GM12873 (cell line): ENCODE measurements around the gene AIFM2.
A peak's percentile ranks its signal among the peaks of the same experiment; 100 is the strongest.

ENCODE experiments used
- TF ChIP-seq, protein P1 (sequence below): IDR thresholded peaks from 2 replicates; pipeline ENCODE4 v1.5.1; 2012; ENCODE audit warnings: low read depth, mild to moderate bottlenecking, moderate library complexity, low read length, control low read depth; ENCODE audit not compliant: insufficient read depth; ENCODE audit errors: missing control alignments

Gene AIFM2

DNA sequence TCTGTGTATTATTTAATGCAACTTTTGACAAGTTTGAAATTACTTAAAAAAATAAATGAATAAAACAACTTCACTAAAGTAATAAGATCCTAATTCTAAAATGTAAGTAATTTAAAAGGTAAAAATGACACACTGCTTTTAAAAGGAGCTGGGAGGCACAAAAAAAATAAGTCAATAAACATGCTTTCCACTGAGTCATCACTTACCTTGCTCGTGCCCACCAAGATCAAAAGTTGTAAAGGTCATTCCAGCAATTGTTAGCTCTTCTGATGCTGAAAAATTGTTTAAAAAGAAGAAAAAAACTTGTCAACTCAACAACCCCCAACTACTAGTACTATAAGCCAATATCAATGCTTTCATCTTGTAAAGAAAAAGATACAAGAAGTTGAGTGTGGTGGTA is 28.2 kb upstream of the AIFM2 start:
- TF ChIP-seq, protein P1, sequence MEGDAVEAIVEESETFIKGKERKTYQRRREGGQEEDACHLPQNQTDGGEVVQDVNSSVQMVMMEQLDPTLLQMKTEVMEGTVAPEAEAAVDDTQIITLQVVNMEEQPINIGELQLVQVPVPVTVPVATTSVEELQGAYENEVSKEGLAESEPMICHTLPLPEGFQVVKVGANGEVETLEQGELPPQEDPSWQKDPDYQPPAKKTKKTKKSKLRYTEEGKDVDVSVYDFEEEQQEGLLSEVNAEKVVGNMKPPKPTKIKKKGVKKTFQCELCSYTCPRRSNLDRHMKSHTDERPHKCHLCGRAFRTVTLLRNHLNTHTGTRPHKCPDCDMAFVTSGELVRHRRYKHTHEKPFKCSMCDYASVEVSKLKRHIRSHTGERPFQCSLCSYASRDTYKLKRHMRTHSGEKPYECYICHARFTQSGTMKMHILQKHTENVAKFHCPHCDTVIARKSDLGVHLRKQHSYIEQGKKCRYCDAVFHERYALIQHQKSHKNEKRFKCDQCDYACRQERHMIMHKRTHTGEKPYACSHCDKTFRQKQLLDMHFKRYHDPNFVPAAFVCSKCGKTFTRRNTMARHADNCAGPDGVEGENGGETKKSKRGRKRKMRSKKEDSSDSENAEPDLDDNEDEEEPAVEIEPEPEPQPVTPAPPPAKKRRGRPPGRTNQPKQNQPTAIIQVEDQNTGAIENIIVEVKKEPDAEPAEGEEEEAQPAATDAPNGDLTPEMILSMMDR, result no peak

DNA sequence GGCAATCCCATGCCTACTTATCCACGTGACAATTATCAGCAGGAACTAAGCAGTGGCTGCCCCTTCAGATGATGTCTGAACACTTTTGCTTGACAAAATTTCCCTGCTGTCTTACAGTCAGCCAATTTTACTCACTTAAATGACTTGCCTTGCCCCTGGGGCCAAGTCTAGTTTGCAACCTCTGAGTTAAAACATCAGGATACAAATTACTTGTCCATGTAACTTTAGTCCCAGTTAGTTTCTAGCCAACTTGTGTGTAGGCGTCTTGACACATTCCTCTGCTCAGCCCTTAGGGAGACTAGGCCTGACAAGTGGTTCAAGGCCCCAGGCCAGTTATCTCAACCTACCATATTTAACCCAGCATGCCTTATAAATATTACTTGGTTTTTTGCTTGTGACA is 25.5 kb upstream of the AIFM2 start:
- TF ChIP-seq, protein P1, result no peak

DNA sequence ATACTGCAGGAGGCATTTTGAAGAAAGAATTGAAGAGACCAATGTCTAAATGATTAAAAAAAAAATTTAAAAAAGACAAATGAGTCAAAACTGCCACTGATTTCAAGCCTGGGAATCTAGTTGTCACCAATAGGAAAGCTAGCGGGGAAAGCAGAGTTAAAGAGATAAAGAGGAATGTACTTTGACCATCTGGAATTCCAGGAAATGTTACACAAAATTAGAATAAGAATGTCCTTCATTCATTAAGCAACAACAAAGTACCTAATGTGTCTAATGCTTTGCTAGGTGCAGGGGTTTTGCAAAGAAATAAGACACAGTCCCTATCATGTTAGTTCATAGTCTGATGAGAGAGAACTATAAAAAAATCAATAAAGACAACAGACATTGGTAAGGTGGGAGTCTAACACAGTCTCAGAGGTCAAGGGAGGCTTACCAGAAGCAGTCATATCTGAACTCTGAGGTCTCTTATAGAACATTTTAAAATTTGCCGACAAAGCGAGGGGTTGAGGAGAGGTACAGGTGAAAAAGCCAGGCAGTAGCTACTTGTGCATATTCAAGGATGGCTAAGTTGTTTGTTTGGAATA is 22.7 kb upstream of the AIFM2 start:
- TF ChIP-seq, protein P1, result no peak

DNA sequence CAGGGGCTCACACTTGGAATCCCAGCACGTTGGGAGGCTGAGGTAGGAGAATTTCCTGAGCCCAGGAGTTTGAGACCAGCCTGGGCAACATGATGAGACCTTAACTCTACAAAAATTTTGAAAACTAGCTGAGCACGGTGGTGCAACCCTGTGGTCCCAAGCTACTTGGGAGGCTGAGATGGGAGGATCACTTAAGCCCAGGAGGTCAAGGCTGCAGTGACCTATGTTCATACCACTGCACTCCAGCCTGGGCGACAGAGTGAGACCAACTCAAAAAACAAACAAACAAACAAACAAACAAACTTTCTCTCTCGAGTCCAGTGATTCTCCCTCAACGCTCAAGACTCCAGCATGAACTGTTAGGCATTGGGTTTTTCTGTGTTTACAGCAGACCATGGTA is 15.9 kb upstream of the AIFM2 start:
- TF ChIP-seq, protein P1, result no peak

DNA sequence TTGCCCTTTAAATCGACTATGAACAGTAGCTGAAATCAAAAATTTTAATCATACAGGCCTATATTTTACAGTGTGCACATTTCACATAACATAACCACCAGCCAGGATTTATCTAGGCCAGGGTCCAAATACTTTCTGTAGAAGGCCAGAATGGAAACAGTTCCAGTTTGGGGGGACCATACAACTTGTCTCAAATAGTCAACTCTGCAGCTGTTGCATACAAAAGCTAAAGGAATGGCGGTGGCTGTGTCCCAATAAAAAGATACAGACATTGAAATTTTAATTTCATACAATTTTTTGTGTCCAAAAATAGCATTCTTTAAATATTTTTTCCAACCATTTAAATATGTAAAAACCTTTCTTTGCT is 14.6 kb upstream of the AIFM2 start:
- TF ChIP-seq, protein P1, result no peak

DNA sequence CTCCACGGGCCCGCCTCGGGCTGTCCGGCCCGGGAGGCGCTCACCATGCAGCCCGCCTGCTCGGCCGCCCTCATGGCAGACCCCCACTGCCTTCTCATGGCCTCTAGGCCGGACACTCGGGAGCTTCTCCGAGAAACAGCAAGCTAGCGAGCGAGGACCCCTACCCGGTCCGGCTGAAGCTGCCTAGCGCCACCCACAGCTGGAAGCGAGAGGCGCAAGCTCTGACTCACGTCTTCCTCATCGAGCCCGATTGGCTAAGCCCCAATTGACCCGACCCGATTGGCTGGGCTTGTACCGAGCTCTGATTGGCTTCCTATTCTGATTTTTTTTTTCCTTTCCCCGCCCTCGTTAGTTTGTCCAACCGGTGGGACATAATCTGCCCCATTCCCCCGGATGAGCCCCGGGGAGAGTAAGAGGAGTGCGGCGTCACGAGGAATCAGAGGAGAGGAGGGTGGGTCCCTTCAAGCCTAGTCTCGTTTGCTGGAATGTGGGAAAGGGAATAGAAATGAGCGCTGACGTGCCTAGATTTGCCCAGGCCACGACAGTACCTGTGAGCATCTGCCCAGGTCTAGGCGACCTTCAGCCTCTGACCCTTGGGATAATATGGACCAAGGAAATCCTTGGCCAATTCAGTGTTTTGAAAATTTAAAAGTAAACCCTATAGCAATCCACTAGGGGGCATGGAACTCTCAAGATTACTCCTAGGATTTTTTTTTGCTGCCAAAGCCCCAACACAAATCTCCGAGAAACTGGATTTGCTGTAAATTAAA is 14.0 kb upstream of the AIFM2 start, which contains the start of gene TYSND1:
TYSND1 (minus strand) TSS at position 212 of the 770 bp plus-strand sequence; CDS start at position 98, 114 bp downstream.
- TF ChIP-seq, protein P1, result peak; percentile 92

DNA sequence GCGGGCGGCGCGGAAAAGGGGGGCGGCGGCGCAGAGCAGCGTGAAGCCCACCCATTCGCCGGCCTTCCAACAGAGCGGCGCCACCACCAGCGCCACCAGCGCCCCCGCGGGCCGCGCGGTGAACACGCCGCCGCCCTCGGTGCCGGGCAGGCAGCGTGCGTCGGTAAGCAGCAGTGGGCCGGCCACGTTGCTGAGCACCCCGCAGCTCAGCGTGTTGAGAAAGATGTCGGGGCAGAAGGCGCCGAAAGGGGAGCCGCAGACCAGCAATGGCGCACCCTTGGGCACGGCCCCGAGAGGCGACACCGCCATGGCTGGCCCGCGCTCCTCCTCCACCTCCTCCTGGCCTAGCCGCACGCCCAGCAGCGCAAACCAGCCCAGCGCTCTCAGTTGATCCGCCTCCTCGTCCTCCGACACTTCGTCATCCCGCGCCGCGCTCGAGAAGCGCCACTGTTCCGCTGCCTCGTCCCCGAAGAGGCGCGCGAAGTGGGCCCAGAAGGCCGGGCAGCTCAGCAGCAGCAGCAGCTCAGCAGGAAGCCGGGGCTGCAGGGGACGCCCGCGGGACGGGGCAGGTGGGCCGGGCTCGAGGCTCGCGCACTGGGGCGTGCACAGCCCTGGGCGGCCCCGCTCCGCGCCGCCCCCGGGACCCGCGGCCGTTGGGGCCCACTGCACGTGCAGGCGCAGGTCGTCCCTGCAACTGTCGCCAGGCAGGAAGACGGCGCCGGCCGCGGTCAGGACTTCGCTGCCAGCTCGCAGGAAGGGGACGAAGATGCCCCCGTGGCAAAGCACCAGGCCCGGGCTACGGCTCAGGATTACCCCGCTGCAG is 13.3 kb upstream of the AIFM2 start:
- TF ChIP-seq, protein P1, result peak; percentile 64
